Gastroesophageal sphincter (tissue), 3 donors: ENCODE results near the gene KYAT1.

Experiments
- EP300 ChIP-seq: sonication (generic); formaldehyde crosslinking; IDR thresholded peaks from one replicate; pipeline ENCODE4 v1.6.1; 2017; ENCODE audit warnings: antibody characterized with exemption, mild to moderate bottlenecking
- POLR2A ChIP-seq, 2 donors: fragments of 450-650 bp; IDR thresholded peaks; one replicate each; pipeline ENCODE4 v1.6.1; 2017; ENCODE audit warnings: antibody characterized with exemption in 2 of 2, mild to moderate bottlenecking in 2 of 2, moderate library complexity in 1 of 2
- POLR2AphosphoS5 ChIP-seq: sonication (generic); formaldehyde crosslinking; IDR thresholded peaks from one replicate; pipeline ENCODE4 v1.6.1; 2017; ENCODE audit warnings: antibody characterized with exemption
- TF ChIP-seq, protein P1 (sequence below), 4 experiments: fragments of 200-600 bp in 2 of 4; fragments of 450-650 bp in 2 of 4; sonication (generic) in 1 of 4; IDR thresholded peaks; one replicate each; pipeline ENCODE4 v1.5.1; 2017 to 2019; ENCODE audit warnings: antibody characterized with exemption in 4 of 4, mild to moderate bottlenecking in 2 of 4, moderate library complexity in 2 of 4

DNA sequence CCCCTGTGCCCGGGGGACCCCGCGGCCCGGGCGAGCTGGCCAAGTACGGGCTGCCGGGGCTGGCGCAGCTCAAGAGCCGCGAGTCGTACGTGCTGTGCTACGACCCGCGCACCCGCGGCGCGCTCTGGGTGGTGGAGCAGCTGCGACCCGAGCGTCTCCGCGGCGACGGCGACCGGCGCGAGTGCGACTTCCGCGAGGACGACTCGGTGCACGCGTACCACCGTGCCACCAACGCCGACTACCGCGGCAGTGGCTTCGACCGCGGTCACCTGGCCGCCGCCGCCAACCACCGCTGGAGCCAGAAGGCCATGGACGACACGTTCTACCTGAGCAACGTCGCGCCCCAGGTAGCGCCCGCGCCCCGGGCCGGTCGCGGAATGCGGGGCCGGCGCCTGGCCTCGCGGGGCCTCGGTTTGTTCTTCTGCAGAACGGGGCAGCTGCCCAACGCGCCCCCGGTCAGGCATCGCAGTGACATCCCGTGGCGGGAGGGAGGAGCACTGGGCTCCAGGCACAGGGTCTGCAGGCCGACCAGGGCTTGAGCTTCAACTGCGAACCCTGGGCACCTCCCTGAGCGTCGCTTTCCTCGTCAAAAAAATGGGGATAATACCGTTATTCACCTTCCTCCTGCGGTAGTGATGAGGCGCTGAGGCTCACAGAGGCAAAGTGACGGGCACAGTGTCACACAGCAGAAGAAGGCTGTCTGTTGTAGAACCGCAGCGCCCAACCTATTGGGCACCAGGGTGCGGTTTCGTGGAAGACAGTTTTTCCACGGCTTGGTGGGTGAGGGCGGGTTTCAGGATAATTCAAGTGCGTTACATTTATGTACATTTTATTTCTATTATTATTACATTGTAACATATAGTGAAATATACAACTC, 62.7 kb downstream of the KYAT1 start:
- TF ChIP-seq, protein P1, sequence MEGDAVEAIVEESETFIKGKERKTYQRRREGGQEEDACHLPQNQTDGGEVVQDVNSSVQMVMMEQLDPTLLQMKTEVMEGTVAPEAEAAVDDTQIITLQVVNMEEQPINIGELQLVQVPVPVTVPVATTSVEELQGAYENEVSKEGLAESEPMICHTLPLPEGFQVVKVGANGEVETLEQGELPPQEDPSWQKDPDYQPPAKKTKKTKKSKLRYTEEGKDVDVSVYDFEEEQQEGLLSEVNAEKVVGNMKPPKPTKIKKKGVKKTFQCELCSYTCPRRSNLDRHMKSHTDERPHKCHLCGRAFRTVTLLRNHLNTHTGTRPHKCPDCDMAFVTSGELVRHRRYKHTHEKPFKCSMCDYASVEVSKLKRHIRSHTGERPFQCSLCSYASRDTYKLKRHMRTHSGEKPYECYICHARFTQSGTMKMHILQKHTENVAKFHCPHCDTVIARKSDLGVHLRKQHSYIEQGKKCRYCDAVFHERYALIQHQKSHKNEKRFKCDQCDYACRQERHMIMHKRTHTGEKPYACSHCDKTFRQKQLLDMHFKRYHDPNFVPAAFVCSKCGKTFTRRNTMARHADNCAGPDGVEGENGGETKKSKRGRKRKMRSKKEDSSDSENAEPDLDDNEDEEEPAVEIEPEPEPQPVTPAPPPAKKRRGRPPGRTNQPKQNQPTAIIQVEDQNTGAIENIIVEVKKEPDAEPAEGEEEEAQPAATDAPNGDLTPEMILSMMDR (IDR thresholded peaks at IDR 0.05): no peak
- TF ChIP-seq POLR2AphosphoS5 (no peak), POLR2A (IDR thresholded peaks at IDR 0.05) (no peak), EP300 (no peak)
